KOPT-K1 (cell line): ENCODE measurements around the gene UPK1A.
A peak's percentile ranks its signal among the peaks of the same experiment; 100 is the strongest.
"Not testable (repeated sequence)": the region's sequence is repeated elsewhere in the genome, so short reads cannot be mapped to it uniquely, and the experiment has no call there.

Source experiments
- H3K27ac ChIP-seq: fragments of 200-600 bp; sonication (generic); 2 replicates; pipeline ENCODE4 v1.5.1; 2016; ENCODE audit warnings: antibody characterized with exemption, mild to moderate bottlenecking, low read depth, low read length; ENCODE audit not compliant: poor library complexity, severe bottlenecking
- H3K36me3 ChIP-seq: fragments of 200-600 bp; sonication (generic); 2 replicates; pipeline ENCODE4 v1.5.1; 2017; ENCODE audit warnings: antibody characterized with exemption, mild to moderate bottlenecking, low read length, moderate library complexity; ENCODE audit not compliant: insufficient read depth
- H3K9me3 ChIP-seq: fragments of 200-600 bp; sonication (generic); 2 replicates; pipeline ENCODE4 v1.5.1; 2017; ENCODE audit warnings: antibody characterized with exemption, low read length, mild to moderate bottlenecking; ENCODE audit not compliant: insufficient read depth, poor library complexity, severe bottlenecking

Gene UPK1A

DNA sequence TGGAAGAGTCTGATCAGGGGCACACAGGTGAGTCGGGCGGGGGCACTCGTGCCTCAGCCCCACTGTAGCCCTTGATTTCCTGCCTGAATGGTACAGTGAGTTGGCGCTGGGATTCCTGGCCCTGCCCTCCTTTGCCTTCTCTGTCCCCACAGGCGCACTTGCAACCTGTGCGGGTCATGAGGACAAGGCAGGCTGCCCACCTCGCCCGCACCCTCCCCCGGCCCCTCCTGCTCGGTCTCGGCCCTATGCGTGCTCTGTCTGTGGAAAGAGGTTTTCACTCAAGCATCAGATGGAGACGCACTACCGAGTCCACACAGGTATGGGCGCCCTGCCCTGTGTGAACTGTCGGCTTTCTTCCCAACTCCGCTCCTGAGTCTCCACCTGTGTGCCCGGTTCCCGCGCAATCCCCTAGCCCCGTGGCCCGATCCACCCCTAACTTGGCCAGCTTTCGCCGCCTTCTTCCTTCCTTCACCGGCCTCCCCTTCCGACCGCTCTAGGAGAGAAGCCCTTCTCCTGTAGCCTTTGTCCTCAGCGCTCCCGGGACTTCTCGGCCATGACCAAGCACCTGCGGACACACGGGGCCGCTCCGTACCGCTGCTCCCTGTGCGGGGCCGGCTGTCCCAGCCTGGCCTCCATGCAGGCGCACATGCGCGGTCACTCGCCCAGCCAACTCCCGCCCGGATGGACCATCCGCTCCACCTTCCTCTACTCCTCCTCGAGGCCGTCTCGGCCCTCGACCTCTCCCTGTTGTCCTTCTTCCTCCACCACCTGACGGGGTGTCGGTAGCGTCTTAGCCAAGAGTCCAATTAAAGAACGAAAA lies 49.9 kb downstream of the UPK1A start:
- H3K36me3 ChIP-seq: peaks cover 19% of the 10 kb centered on the region; the same call in 1 of the 2 replicates
- H3K9me3 ChIP-seq: no peaks in the 10 kb centered on the region
- peak overlapping the region; percentile 79 for H3K27ac ChIP-seq

DNA sequence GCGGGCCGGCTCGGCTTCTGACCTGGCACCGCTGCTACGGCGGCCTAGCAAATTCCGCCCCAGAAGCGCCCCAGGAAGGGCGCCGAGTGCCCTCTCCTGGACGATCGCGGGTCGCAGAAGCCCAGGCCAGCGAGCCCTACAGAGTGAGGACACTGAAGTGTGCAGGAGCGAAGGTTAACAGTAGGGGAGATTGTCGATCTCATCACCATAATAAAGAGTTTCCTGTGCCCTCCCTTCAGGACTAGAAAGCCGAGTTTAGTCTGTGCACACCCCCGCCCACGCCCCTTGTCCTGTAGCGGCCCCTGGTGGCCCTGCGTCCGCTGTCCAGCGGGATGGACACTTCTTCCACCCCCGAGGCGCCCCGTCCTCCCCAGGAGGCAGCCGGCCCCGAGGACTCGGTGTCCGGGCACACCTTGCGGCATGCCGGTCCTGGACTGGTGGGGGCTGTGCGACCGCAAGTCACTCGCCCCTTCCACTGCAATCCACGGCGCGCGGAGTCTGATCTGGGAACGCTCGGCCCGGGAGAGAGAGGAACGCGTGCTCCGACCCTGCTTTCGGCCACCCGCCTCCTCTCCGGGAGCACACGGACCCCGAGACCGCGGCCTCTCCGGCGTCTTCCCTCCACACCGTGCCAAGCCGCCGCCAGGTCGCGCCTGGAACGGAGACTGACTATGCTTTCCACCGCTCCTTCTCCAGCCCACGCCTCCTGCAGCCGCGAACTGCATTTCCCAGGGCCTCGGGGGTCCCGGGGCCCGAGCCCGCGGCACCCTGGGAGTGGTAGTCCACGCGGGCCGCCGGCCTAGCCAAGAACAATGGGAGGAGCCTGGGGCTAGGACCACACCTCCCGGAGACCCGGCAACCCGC lies 50.7 kb downstream of the UPK1A start:
- no peaks in the 10 kb centered on the region for H3K9me3 ChIP-seq
- H3K36me3 ChIP-seq: peaks cover 27% of the 10 kb centered on the region
- H3K27ac ChIP-seq: peak overlapping the region; percentile 79

DNA sequence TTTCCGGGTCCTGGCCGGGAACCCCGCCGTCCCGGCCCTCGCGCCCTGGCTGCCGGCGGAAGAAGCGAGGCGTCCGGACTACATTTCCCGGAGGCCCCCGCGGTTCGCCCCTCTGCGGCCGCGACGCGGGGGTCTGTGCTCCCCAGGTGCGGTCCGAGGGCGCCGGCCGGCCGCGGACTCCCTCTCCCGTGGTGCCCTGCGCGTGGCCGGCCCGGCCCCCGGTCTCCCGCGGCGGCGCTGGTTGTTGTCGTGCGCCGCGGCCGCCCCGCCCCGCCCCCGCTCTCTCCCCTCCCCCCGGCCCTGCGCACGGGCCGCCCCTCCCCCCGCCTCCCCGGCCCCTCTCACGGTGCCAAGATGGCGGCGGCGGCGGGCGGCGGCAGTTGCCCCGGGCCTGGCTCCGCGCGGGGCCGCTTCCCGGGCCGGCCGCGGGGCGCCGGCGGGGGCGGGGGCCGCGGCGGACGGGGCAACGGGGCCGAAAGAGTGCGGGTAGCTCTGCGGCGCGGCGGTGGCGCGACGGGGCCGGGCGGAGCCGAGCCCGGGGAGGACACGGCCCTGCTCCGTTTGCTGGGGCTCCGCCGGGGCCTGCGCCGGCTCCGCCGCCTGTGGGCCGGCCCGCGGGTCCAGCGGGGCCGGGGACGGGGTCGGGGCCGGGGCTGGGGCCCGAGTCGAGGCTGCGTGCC lies 51.5 kb downstream of the UPK1A start, which contains the start of gene KMT2B:
KMT2B (plus strand) TSS at position 339 of the 680 bp plus-strand sequence; CDS start at position 355, 16 bp downstream.
- peaks cover 35% of the 10 kb centered on the region for H3K36me3 ChIP-seq
- H3K27ac ChIP-seq: peak within 1 kb of the TSS; percentile 79
- H3K9me3 ChIP-seq: no peaks in the 10 kb centered on the region

DNA sequence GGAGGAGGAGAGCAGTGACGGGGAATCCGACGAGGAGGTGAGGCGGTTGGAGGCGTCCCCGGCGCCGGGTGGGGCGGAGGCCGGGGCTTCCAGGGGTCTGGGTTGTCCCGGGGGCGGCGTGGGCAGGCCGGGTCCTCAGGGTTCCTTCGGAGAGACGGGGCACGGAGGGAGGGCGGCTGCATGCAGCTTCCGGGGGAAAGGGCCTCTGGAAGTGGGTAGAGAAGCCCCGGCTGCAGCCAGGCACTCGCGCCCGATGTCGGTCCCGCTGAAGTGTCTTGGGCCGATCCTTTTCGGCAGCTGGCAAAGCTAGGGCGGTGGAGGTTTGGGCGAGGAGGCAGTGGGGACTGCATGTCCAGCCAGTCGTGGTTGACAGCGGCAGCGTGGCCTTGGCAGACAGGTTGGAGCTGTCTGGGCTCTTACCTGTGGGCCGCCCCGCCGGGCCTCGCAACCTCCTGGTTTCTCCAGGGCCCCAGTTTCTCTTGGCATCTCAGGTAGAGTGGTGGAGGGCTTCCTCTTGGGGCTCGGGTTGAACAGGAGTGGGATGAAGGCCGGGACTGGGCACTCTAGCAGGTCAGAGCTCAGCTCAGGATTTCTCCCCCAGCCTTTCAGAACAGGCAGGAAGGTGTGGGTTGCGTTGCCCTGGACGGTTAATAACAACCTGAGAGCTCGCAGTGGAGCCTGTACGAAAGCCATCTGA lies 52.2 kb downstream of the UPK1A start:
- peaks cover 42% of the 10 kb centered on the region for H3K36me3 ChIP-seq
- no peaks in the 10 kb centered on the region for H3K9me3 ChIP-seq
- H3K27ac ChIP-seq: peak overlapping the region; percentile 79

DNA sequence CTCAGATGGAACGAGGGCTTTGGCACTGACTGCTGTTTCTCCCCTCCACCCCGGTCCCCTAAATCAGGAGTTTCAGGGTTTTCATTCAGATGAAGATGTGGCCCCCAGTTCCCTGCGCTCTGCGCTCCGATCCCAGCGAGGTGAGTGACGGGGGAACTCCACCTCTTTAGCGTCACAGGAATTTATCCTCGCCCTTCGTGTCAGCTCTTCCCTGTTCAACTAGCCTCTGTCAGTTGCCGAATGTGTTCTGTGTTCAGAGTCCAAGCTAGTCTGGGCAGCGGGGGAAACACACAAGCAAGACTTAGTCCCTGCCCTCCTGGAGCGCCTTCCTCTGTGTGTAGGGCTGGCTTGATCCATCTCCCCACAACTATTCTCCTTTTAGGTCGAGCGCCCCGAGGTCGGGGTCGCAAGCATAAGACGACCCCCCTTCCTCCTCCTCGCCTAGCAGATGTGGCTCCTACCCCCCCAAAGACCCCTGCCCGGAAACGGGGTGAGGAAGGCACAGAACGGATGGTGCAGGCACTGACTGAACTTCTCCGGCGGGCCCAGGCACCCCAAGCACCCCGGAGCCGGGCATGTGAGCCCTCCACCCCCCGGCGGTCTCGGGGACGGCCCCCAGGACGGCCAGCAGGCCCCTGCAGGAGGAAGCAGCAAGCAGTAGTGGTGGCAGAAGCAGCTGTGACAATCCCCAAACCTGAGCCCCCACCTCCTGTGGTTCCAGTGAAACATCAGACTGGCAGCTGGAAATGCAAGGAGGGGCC lies 53.3 kb downstream of the UPK1A start:
- Histone ChIP-seq H3K36me3 (peaks cover 53% of the 10 kb centered on the region), H3K27ac (no peak overlapping the region), H3K9me3 (no peaks in the 10 kb centered on the region)

DNA sequence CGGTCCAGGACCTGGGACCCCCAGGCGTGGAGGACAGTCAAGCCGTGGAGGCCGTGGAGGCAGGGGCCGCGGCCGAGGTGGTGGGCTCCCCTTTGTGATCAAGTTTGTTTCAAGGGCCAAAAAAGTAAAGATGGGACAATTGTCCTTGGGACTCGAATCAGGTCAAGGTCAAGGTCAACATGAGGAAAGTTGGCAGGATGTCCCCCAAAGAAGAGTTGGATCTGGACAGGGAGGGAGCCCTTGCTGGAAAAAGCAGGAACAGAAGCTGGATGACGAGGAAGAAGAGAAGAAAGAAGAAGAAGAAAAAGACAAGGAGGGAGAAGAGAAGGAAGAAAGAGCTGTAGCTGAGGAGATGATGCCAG lies 53.8 kb downstream of the UPK1A start:
- peaks cover 59% of the 10 kb centered on the region for H3K36me3 ChIP-seq
- H3K9me3 ChIP-seq: no peaks in the 10 kb centered on the region
- H3K27ac ChIP-seq: no peak overlapping the region

DNA sequence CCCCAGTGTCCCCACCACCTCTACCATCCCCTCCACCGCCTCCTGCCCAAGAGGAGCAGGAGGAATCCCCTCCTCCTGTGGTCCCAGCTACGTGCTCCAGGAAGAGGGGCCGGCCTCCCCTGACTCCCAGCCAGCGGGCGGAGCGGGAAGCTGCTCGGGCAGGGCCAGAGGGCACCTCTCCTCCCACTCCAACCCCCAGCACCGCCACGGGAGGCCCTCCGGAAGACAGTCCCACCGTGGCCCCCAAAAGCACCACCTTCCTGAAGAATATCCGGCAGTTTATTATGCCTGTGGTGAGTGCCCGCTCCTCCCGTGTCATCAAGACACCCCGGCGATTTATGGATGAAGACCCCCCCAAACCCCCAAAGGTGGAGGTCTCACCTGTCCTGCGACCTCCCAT lies 54.3 kb downstream of the UPK1A start:
- Histone ChIP-seq H3K9me3 (no peaks in the 10 kb centered on the region), H3K27ac (no peak overlapping the region), H3K36me3 (peaks cover 64% of the 10 kb centered on the region)

DNA sequence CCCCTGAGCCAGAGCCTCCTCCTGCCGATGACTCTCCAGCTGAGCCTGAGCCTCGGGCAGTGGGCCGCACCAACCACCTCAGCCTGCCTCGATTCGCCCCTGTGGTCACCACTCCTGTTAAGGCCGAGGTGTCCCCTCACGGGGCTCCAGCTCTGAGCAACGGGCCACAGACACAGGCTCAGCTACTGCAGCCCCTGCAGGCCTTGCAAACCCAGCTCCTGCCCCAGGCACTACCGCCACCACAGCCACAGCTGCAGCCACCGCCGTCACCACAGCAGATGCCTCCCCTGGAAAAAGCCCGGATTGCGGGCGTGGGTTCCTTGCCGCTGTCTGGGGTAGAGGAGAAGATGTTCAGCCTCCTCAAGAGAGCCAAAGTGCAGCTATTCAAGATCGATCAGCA lies 55.1 kb downstream of the UPK1A start:
- Histone ChIP-seq H3K36me3 (peaks cover 71% of the 10 kb centered on the region), H3K27ac (no peak overlapping the region), H3K9me3 (no peaks in the 10 kb centered on the region)

DNA sequence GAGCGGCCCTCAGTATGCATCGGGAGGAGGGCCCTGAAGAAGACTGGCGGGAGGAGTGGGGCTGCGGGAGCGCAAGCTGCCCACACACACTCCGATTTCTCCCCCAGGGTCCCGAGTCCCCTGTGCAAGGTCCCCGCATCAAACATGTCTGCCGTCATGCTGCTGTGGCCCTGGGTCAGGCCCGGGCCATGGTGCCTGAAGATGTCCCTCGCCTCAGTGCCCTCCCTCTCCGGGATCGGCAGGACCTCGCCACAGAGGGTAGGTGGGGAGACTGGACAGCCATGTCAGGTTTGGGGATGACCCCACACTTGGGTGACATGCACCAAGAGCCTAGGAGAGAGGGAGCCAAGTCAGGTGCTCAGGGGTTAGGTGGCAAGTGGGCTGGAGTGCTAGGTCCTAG lies 56.1 kb downstream of the UPK1A start:
- H3K36me3 ChIP-seq: peaks cover 81% of the 10 kb centered on the region
- H3K27ac ChIP-seq: no peak overlapping the region
- H3K9me3 ChIP-seq: no peaks in the 10 kb centered on the region

DNA sequence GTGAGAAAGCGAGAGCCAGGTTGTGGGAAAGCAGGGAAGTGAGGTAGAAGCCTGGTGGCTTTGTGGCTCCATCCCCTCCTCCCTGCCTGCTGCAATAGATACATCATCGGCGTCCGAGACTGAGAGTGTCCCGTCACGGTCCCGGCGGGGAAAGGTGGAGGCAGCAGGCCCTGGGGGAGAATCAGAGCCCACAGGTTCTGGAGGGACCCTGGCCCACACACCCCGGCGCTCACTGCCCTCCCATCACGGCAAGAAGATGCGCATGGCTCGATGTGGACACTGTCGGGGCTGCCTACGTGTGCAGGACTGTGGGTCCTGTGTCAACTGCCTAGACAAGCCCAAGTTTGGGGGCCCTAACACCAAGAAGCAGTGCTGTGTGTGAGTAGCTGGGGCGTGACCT lies 56.6 kb downstream of the UPK1A start:
- Histone ChIP-seq H3K27ac (no peak overlapping the region), H3K9me3 (no peaks in the 10 kb centered on the region), H3K36me3 (peaks cover 85% of the 10 kb centered on the region)

DNA sequence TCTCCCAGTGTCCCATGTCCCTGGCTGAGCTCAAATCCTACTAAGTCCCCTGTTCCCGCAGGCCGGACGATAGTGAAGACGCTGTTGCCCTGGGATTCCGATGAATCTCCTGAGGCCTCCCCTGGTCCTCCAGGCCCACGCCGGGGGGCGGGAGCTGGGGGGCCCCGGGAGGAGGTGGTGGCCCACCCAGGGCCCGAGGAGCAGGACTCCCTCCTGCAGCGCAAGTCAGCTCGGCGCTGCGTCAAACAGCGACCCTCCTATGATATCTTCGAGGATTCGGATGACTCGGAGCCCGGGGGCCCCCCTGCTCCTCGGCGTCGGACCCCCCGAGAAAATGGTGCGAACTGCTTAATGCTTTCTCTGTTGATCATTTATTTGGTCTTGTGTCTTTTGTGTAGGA lies 57.4 kb downstream of the UPK1A start:
- Histone ChIP-seq H3K9me3 (no peaks in the 10 kb centered on the region), H3K36me3 (peaks cover 93% of the 10 kb centered on the region), H3K27ac (no peak overlapping the region)

DNA sequence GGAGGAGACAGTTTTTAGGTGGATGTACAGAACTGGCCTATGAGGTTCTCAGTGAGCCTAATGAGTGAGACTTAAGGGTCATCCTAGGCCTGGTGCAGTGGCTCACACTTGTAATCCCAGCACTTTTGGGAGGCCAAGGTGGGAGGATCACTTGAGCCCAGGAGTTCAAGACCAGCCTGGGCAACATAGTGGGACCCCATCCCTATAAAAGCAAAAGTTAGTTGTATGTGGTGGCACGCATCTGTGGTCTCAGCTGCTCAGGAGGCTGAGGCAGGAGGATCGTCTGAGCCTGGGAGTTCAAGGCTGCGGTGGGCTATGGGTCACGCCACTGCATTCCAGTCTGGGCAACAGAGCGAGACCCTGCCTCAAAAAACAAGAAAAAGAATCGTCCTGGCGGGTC lies 57.8 kb downstream of the UPK1A start:
- not testable (repeated sequence) for H3K27ac ChIP-seq, H3K9me3 ChIP-seq
- H3K36me3 ChIP-seq: peaks cover 98% of the 10 kb centered on the region

DNA sequence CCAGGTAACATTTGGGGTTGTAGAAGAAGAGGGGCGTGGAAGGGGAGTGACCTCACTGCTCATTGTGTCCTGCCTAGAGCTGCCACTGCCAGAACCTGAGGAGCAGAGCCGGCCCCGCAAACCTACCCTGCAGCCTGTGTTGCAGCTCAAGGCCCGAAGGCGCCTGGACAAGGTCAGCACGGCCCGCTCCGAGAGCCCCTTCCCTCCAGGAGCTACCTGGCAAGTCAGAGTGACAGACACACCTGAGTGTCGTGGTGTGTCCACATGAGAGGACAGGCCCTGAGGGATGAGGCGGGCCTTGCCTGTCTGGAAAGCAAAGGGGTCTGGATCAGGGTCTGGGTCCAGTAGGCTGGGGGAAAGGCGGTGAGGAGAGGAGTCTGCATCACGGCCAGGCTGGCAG lies 58.2 kb downstream of the UPK1A start:
- Histone ChIP-seq H3K36me3 (peaks cover 99% of the 10 kb centered on the region), H3K27ac (no peak overlapping the region), H3K9me3 (no peaks in the 10 kb centered on the region)

DNA sequence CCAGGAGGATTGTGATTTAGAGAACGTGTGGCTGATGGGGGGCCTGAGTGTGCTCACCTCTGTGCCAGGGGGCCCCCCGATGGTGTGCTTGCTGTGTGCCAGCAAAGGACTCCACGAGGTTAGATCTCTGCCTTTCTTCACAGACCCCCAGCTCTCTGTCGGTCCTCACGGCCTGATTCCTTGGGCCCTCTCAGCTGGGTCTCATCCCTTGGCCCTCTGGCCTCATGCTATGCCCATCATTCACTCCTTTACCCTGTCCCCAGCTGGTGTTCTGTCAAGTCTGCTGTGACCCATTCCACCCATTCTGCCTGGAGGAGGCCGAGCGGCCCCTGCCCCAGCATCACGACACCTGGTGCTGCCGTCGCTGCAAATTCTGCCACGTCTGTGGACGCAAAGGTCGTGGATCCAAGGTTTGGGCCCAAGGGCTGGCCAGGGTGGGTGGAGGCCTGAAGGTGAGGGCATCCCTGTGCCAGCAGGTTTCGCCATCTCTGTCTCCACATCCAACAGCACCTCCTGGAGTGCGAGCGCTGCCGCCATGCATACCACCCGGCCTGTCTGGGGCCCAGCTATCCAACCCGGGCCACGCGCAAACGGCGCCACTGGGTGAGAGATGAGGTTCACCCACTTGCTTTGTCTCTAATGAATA lies 59.0 kb downstream of the UPK1A start:
- peaks cover 99% of the 10 kb centered on the region for H3K36me3 ChIP-seq
- H3K9me3 ChIP-seq: no peaks in the 10 kb centered on the region
- no peak overlapping the region for H3K27ac ChIP-seq
